Measurements from ENCODE around the gene TM4SF4.
A peak's percentile ranks its signal among the peaks of the same experiment; 100 is the strongest.

Gene TM4SF4

GRCh38 chr3:149455989-149456388, 18.5 kb upstream of the TM4SF4 start:
- no peak for DNase-seq

GRCh38 chr3:149459491-149460059, 14.9 kb upstream of the TM4SF4 start:
- no peak for DNase-seq

- no peak for DNase-seq
Measured at GRCh38 chr3:149460117-149460516, 14.4 kb upstream of the TM4SF4 start.

GRCh38 chr3:149462051-149462450, 12.4 kb upstream of the TM4SF4 start:
- DNase-seq, result no peak

GRCh38 chr3:149462581-149463011, 11.9 kb upstream of the TM4SF4 start:
- DNase-seq, result no peak

GRCh38 chr3:149463921-149464320, 10.6 kb upstream of the TM4SF4 start:
- DNase-seq, result no peak

- no peak for DNase-seq
Measured at GRCh38 chr3:149464542-149465328, 9.8 kb upstream of the TM4SF4 start.

GRCh38 chr3:149465351-149465883, 9.1 kb upstream of the TM4SF4 start:
- DNase-seq, result no peak

GRCh38 chr3:149466192-149466591, 8.3 kb upstream of the TM4SF4 start:
- no peak for DNase-seq

GRCh38 chr3:149468504-149469212, 5.8 kb upstream of the TM4SF4 start:
- DNase-seq, result no peak

- DNase-seq, result no peak
Measured at GRCh38 chr3:149470381-149470780, 4.1 kb upstream of the TM4SF4 start.

- no peak for DNase-seq
Measured at GRCh38 chr3:149472030-149472797, 2.3 kb upstream of the TM4SF4 start.

- no peak for DNase-seq
Measured at GRCh38 chr3:149473357-149474249, 894 bp upstream of the TM4SF4 start.

GRCh38 chr3:149475451-149476060, 1.1 kb downstream of the TM4SF4 start:
- no peak for DNase-seq

- DNase-seq, result no peak
Measured at GRCh38 chr3:149476225-149476624, 1.7 kb downstream of the TM4SF4 start.

- DNase-seq, result no peak
Measured at GRCh38 chr3:149479621-149480325, 5.3 kb downstream of the TM4SF4 start.

- peak; percentile 78 for DNase-seq
Measured at GRCh38 chr3:149480326-149481017, 6.0 kb downstream of the TM4SF4 start.

GRCh38 chr3:149481056-149481455, 6.6 kb downstream of the TM4SF4 start:
- DNase-seq, result no peak

GRCh38 chr3:149481491-149481890, 7.0 kb downstream of the TM4SF4 start:
- DNase-seq, result no peak

- no peak for DNase-seq
Measured at GRCh38 chr3:149486726-149487125, 12.2 kb downstream of the TM4SF4 start.

All from RPMI8226 (cell line).